CD4-positive, alpha-beta memory T cell (primary cell): ENCODE measurements around the gene GPR61. TPM values are rescaled to one million over a fixed set of nuclear protein-coding genes. Genes with fewer than 3 reads are reported as not detected.

Experiments
- CTCF ChIA-PET: fragments of 350-600 bp; sonication (Branson Sonifier 250); formaldehyde crosslinking; loops from one replicate; lab custom pipeline; 2021; ENCODE audit warnings: inconsistent platforms; ENCODE audit not compliant: partially characterized antibody; lab: Charles Lee
- POLR2A ChIA-PET: fragments of 350-600 bp; sonication (Branson Sonifier 250); formaldehyde crosslinking; loops from one replicate; lab custom pipeline; 2021; ENCODE audit not compliant: partially characterized antibody; lab: Charles Lee
- DNase-seq, 5 donors: peaks; one replicate each; pipeline versions ENCODE4 v3.0.0 to v3.0.0-alpha.2; 2020 to 2022; ENCODE audit warnings: mixed read lengths in 1 of 5
- H3K27ac ChIP-seq: one replicate; pipeline ENCODE4 v1.7.0; 2013; ENCODE audit warnings: low read depth, low read length
- H3K27me3 ChIP-seq: 2 replicates; pipeline ENCODE4 v1.7.0; 2013; ENCODE audit warnings: mild to moderate bottlenecking, low read length, moderate library complexity; ENCODE audit not compliant: insufficient read depth
- H3K36me3 ChIP-seq: 2 replicates; pipeline ENCODE4 v1.7.0; 2013; ENCODE audit warnings: mild to moderate bottlenecking, low read length, moderate library complexity; ENCODE audit not compliant: insufficient read depth
- H3K4me1 ChIP-seq: 2 replicates; pipeline ENCODE4 v1.7.0; 2013; ENCODE audit warnings: mild to moderate bottlenecking, low read length, moderate library complexity; ENCODE audit not compliant: insufficient read depth
- H3K4me3 ChIP-seq, 2 donors: one replicate each; pipeline ENCODE4 v1.7.0; 2013; ENCODE audit warnings: low read length in 2 of 2, mild to moderate bottlenecking in 1 of 2
- H3K9me3 ChIP-seq, 2 donors: one replicate each; pipeline ENCODE4 v1.7.0; 2013; ENCODE audit warnings: low read length in 2 of 2, control low read depth in 1 of 2; ENCODE audit not compliant: control insufficient read depth in 1 of 2
- H3K27ac Mint-ChIP-seq, 7 donors: one replicate each; pipeline ENCODE4 v1.8.0; 2020 to 2021; ENCODE audit warnings: mixed read lengths in 7 of 7, mild to moderate bottlenecking in 6 of 7, inconsistent platforms in 3 of 7, moderate library complexity in 3 of 7
- H3K27me3 Mint-ChIP-seq, 2 donors: one replicate each; pipeline ENCODE4 v1.8.0; 2020 to 2021; ENCODE audit warnings: mixed read lengths in 2 of 2
- H3K36me3 Mint-ChIP-seq, 2 donors: one replicate each; pipeline ENCODE4 v1.8.0; 2020 to 2021; ENCODE audit warnings: mixed read lengths in 2 of 2, inconsistent platforms in 1 of 2, mild to moderate bottlenecking in 1 of 2
- H3K4me1 Mint-ChIP-seq, 4 donors: one replicate each; pipeline ENCODE4 v1.8.0; 2020 to 2021; ENCODE audit warnings: mixed read lengths in 4 of 4, mild to moderate bottlenecking in 1 of 4
- H3K4me3 Mint-ChIP-seq, 8 donors: one replicate each; pipeline ENCODE4 v1.8.0; 2020 to 2021; ENCODE audit warnings: mixed read lengths in 8 of 8, mild to moderate bottlenecking in 7 of 8, moderate library complexity in 6 of 8, inconsistent platforms in 3 of 8
- H3K9me3 Mint-ChIP-seq, 8 donors: one replicate each; pipeline ENCODE4 v1.8.0; 2020 to 2021; ENCODE audit warnings: mixed read lengths in 8 of 8, mild to moderate bottlenecking in 5 of 8, inconsistent platforms in 3 of 8, moderate library complexity in 1 of 8
- intact Hi-C: fragments of 100-400 bp; cut with micrococcal nuclease; formaldehyde crosslinking; loops from one replicate; pipeline ENCODE4 v1.15.1; 2023
- polyA plus RNA-seq, 2 donors: library from polyadenylated mRNA; unstranded; fragments of 300-500 nt; fragmentation: Illumina TruSeq; gene quantifications; one replicate each; pipeline ENCODE4 v1.2.3, GENCODE V29; 2021
- total RNA-seq, 2 experiments: library from RNA; stranded (reverse); gene quantifications; one replicate each; pipeline ENCODE4 v1.2.3, GENCODE V29; 2021

The GPR61 gene
- total and polyA plus RNA-seq, 4 experiments from 2014 or later, result 0.35 to 0.84 (median 0.53) TPM; not detected in 1

DNA sequence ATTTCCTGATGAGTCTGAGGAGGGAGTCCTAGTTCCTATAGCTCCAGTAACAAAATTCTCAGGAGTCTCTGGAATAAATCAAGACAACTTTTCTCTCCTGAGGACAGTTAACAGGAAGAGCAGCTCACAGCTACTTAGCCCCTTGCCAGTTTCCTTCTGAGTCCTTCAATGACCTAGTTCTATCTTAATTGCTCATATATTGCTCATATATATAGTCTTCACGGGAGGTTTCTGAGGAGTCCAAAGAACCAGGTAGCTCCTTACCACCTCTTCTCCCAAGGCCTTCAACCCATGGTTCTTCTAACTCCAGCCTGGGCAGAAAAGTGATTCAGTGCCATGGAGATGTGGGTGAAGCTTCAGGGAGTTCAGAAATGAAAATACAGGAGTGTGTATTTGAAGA lies 34.7 kb upstream of the GPR61 start:
- peaks cover 0 to 4% (median 0%) of the 10 kb centered on the region in 8 donors for H3K9me3 Mint-ChIP-seq
- Histone ChIP-seq H3K4me1 (peaks cover 92% of the 10 kb centered on the region), H3K27ac (peak overlapping the region; percentile 48), H3K9me3 (no peaks in the 10 kb centered on the region), H3K4me3 (peak overlapping the region; percentile 26), H3K27me3 (no peaks in the 10 kb centered on the region), H3K36me3 (no peaks in the 10 kb centered on the region)
- H3K36me3 Mint-ChIP-seq, result peaks cover 21 to 31% of the 10 kb centered on the region in 2 donors
- CTCF ChIA-PET, result interaction anchor here (1.6 to 37.2 kb wide), 4 partner anchors 4 to 41 kb away, joined by 6 to 1669 read pairs (median 594); partner anchors contain the start of genes AMIGO1, ATXN7L2, CYB561D1 and GPR61
- H3K27ac Mint-ChIP-seq, result peak overlapping the region; percentile 84 to 99 (median 90)
- no peak for DNase-seq
- intact Hi-C loops, result no loop called here
- no peaks in the 10 kb centered on the region for H3K27me3 Mint-ChIP-seq
- peak overlapping the region; percentile 65 to 93 (median 82) for H3K4me3 Mint-ChIP-seq
- POLR2A ChIA-PET, result interaction anchor here (1.3 to 23.6 kb wide), 6 partner anchors 5 to 80 kb away, joined by 6 to 438 read pairs (median 249); partner anchors contain the start of genes AMIGO1, ATXN7L2, CYB561D1 and GNAI3
- peaks cover 69 to 94% (median 85%) of the 10 kb centered on the region in 4 donors for H3K4me1 Mint-ChIP-seq

DNA sequence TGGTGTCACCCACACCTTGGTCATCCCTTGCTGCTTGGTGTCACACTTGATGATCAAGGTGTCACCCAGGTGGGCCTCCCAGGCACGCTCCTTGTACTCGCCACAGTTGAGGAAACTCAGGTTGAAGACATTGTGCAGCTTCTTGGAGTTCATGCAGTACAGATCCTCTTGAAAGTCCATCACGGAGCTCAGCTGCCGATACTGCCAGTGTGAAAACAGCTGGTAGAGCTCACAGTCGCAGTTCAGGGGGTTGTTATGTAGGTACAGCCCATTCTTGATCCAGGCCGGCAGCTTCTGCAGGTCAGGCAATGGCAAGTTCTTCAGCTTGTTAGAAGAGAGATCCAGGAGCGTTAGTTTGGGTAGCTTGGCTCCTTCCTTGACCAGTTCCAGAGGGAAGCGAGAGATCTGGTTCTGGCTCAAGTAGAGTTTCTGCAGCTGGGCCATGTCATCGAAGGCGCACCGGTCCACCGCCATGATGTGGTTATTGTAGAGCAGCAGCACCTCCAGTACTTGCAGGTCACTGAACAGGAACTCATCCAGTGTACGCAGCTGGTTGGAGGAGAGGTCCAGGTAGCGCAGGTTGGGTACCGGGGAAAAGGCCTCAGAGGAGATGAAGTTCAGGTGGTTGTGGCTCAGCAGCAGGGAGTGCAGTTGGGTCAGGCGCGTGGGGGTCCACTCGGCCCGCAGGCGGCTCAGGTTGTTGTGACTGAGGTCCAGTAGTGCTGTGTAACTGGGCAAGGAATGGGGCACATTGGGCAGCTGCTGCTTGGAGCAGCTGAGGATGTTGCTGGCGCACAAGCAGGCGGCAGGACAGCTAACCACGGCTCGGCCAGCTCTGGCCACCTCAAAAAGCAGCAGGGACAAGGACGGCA lies 31.4 kb upstream of the GPR61 start:
- H3K27me3 Mint-ChIP-seq, result no peaks in the 10 kb centered on the region
- peaks cover 0 to 4% (median under 1%) of the 10 kb centered on the region in 8 donors for H3K9me3 Mint-ChIP-seq
- Histone ChIP-seq H3K4me3 (peak overlapping the region in 1 of 2 donors; percentile 82), H3K36me3 (no peaks in the 10 kb centered on the region), H3K27ac (peak overlapping the region; percentile 47), H3K27me3 (no peaks in the 10 kb centered on the region), H3K4me1 (peaks cover 70% of the 10 kb centered on the region), H3K9me3 (no peaks in the 10 kb centered on the region)
- intact Hi-C loops, result no loop called here
- DNase-seq, result no peak
- CTCF ChIA-PET, result interaction anchor here (0.8 to 37.2 kb wide), 3 partner anchors 15 to 39 kb away, joined by 3 to 1669 read pairs (median 594); partner anchors contain the start of genes ATXN7L2, CYB561D1 and GPR61
- H3K4me3 Mint-ChIP-seq, result peak overlapping the region; percentile 85 to 94 (median 90)
- H3K36me3 Mint-ChIP-seq, result peaks cover 18 to 22% of the 10 kb centered on the region in 2 donors
- peaks cover 53 to 83% (median 68%) of the 10 kb centered on the region in 4 donors for H3K4me1 Mint-ChIP-seq
- H3K27ac Mint-ChIP-seq, result peak overlapping the region; percentile 58 to 95 (median 90)
- POLR2A ChIA-PET, result interaction anchor here (0.9 to 23.6 kb wide), 5 partner anchors 11 to 82 kb away, joined by 3 to 438 read pairs (median 206); partner anchors contain the start of genes ATXN7L2, CYB561D1, GNAI3 and PSMA5

DNA sequence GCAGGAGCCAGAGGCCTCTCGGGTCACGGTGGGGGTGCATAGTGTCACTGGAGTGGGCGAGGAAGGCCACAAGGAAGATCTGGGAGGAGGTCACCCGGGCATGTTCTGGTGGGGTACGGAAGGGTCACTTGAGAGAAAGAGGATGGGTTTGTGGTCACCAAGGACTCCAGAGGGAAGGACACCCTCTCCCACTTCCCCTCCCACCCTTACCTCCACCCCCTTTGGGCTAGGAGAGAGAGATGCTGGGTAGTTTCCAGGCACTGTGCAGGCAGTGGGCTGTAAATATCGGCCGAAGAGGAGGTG lies 30.8 kb upstream of the GPR61 start:
- peaks cover 0 to 4% (median under 1%) of the 10 kb centered on the region in 8 donors for H3K9me3 Mint-ChIP-seq
- peak overlapping the region; percentile 44 to 82 for H3K4me3 ChIP-seq
- no peaks in the 10 kb centered on the region for H3K36me3 ChIP-seq
- peaks cover 66% of the 10 kb centered on the region for H3K4me1 ChIP-seq
- intact Hi-C loops, result no loop called here
- ChIA-PET CTCF (interaction anchor here (24.9 to 37.2 kb wide), 2 partner anchors 15 to 23 kb away, joined by 594 to 1669 read pairs; partner anchors contain the start of genes ATXN7L2, CYB561D1 and GPR61), POLR2A (interaction anchor here (0.9 to 23.6 kb wide), 6 partner anchors 10 to 82 kb away, joined by 3 to 438 read pairs (median 109); partner anchors contain the start of genes ATXN7L2, CYB561D1, GNAI3 and PSMA5)
- peak overlapping the region; percentile 47 for H3K27ac ChIP-seq
- H3K4me3 Mint-ChIP-seq, result peak overlapping the region; percentile 85 to 94 (median 90)
- peak overlapping the region; percentile 84 to 95 (median 91) for H3K27ac Mint-ChIP-seq
- no peaks in the 10 kb centered on the region for H3K27me3 ChIP-seq
- DNase-seq, result no peak
- no peaks in the 10 kb centered on the region for H3K9me3 ChIP-seq
- no peaks in the 10 kb centered on the region for H3K27me3 Mint-ChIP-seq
- peaks cover 53 to 79% (median 65%) of the 10 kb centered on the region in 4 donors for H3K4me1 Mint-ChIP-seq
- peaks cover 18 to 22% of the 10 kb centered on the region in 2 donors for H3K36me3 Mint-ChIP-seq

DNA sequence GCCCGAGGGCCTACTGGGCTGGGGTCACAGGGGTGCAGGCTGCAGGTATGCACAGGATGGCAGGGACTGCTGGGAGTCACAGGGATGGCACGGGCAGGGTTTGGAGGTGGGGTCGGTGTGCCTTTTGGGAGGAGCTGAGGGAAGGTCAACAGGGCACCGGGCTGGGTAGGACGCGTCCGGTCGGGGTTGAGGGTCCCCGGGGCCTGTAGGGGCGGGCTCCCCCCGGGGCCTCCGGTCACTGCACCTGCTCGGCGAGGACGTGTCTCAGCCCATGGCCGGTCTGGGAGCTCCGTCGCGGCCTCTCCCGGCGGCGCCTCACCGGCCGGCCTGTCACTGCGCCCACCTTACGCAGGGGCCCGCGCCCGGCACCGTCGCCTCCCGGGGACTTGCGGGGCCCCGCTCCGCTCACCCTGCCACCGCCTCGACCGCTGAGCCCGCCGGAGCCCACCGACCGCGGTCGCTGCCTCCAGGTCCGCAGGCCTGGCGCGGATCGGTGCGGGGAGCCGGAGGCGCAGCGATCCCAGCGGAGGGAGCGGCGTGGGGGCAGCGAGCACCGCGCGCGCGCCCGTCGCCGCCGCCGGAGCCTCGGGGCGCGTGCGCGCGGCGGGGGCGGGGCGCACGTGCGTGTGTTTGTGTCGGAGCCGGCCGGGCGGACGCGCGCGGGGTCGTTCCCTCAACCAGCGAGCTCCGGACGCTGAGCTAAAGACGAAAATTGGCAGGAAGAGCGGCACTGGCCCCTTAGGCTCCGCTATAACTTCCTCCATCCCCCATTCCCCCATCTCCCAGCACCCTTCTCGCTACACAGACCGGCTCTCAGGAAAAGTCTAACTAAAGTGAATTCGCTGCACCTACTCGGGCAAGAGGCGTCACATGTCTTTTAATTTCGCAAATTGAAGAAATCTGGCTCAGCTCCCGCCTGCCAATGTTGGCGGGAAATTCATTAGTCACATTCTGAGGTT lies 30.2 kb upstream of the GPR61 start, which contains the start of gene AMIGO1:
AMIGO1 (minus strand) TSS at position 552 of the 959 bp plus-strand sequence. CDS start 815 bp downstream, outside the sequence.
- Mint-ChIP-seq H3K36me3 (peaks cover 18 to 20% of the 10 kb centered on the region in 2 donors), H3K27ac (peak within 1 kb of the TSS; percentile 85 to 97 (median 95)), H3K4me1 (peaks cover 48 to 73% (median 60%) of the 10 kb centered on the region in 4 donors), H3K9me3 (peaks cover 0 to 4% (median under 1%) of the 10 kb centered on the region in 8 donors), H3K27me3 (no peaks in the 10 kb centered on the region), H3K4me3 (peak within 1 kb of the TSS; percentile 92 to 95 (median 94))
- no peaks in the 10 kb centered on the region for H3K36me3 ChIP-seq
- H3K4me1 ChIP-seq, result peaks cover 59% of the 10 kb centered on the region
- DNase-seq, result peak; percentile 65 to 73 (median 68)
- intact Hi-C loops, result loop anchor here (1.0 kb wide), 2 partner anchors 7 to 15 kb away; partner anchors contain the start of gene CYB561D1
- H3K27ac ChIP-seq, result peak within 1 kb of the TSS; percentile 54
- H3K27me3 ChIP-seq, result no peaks in the 10 kb centered on the region
- no peaks in the 10 kb centered on the region for H3K9me3 ChIP-seq
- H3K4me3 ChIP-seq, result peak within 1 kb of the TSS; percentile 55 to 82
- CTCF ChIA-PET, result interaction anchor here (2.0 to 37.2 kb wide), 3 partner anchors 10 to 22 kb away, joined by 8 to 1669 read pairs (median 594); partner anchors contain the start of genes ATXN7L2, CYB561D1 and GPR61
- POLR2A ChIA-PET, result interaction anchor here (0.9 to 23.6 kb wide), 9 partner anchors 9 to 84 kb away, joined by 3 to 438 read pairs (median 5); partner anchors contain the start of genes ATXN7L2, CYB561D1, GNAI3 and PSMA5

DNA sequence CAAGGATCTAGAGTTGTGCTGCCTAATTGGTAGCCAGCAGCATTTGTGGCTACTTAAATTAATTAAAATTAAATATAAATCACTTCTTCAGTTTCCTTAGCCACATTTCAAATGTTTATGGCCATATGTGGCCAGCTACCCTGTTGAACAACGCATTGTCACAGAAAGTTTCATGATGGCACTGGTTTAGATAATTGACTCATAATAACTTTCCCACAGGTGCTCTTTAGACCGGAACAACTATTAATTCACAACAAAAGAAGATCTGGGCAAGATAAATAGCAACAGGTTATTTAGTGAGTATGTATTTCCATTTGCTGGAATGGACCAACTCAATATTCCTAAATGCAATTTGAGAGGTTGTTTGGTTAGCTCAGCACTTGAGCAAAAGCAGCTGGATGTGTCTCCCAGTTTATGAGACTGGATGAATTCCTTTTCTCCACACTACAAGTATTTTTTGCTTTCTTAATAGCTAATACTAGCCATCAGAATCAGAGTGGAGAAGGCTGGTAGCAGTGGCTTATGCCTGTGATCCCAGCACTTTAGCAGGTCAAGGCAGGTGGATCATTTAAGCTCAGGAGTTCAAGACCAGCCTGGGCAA lies 26.5 kb upstream of the GPR61 start:
- Mint-ChIP-seq H3K9me3 (peaks cover 0 to 2% (median 0%) of the 10 kb centered on the region in 8 donors), H3K27me3 (no peaks in the 10 kb centered on the region), H3K27ac (no peak overlapping the region), H3K4me3 (no peak overlapping the region), H3K36me3 (peaks cover 5 to 8% of the 10 kb centered on the region in 2 donors), H3K4me1 (peaks cover 21 to 35% (median 28%) of the 10 kb centered on the region in 4 donors)
- no peak overlapping the region for H3K4me3 ChIP-seq
- H3K36me3 ChIP-seq, result no peaks in the 10 kb centered on the region
- intact Hi-C loops, result no loop called here
- ChIA-PET POLR2A (interaction anchor here (2.1 to 16.4 kb wide), 2 partner anchors 16 to 19 kb away, joined by 5 to 292 read pairs; partner anchors contain the start of gene CYB561D1), CTCF (interaction anchor here (1.5 to 37.2 kb wide), 3 partner anchors 19 to 127 kb away, joined by 3 to 1669 read pairs (median 594); partner anchors contain the start of genes ATXN7L2, CYB561D1 and GPR61)
- no peaks in the 10 kb centered on the region for H3K27me3 ChIP-seq
- H3K27ac ChIP-seq, result no peak overlapping the region
- no peaks in the 10 kb centered on the region for H3K9me3 ChIP-seq
- H3K4me1 ChIP-seq, result peaks cover 22% of the 10 kb centered on the region
- DNase-seq, result no peak
